ENCODE results near the gene MTMR11. TPM values are rescaled to one million over a fixed set of nuclear protein-coding genes. Genes with fewer than 3 reads are reported as not detected.

The MTMR11 gene
- total and polyA plus RNA-seq, 2 of the 8 experiments (the other 6 are each of a cell fraction or from before 2014, with no cell fraction given): 3.7 to 4.8 TPM

DNA sequence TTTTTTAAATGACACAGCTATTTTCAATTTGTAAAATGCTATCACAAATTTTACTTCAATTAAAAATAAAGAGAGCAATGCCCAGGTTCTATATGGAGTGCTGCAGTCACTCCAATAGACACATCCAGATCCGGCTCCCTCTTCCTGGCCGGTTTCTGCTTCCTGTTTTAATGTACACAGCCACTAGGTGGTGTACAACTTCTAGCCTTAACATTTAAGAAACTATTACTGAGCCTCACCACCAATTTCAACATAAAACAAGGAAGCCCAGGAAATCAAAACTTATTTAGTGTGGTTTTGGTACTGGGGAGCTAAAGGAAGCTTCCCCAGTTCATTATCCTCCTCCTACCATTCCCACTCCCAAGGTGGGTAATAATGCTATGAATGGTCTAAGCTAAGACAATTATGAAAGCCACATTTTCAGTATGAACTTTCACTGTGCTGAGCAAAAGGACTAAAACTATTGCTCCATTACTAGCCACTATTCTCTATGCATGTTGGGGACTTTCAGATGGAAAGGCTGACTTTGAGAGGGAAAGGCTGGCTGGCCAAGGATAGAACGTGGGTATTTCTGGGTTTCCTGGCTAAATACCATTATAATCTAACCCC lies 25.5 kb upstream of the MTMR11 start:
- 77% methylated on average over 3 of the region's 3 CpGs; no CpG with 5 or more reads in 1 of the 2 experiments for WGBS, 2 experiments (ENCODE audit: extremely low coverage in 1 of 2, insufficient coverage in 1 of 2, insufficient read length in 1 of 2, insufficient replicate concordance in 2 of 2, low coverage in 1 of 2, low lambda C conversion rate in 2 of 2, missing lambda C conversion rate in 1 of 2)
- Histone ChIP-seq H2BK15ac (ENCODE audit: low read length) (no peak overlapping the region), H2BK5ac (ENCODE audit: low read depth, low read length) (no peak overlapping the region), H2BK120ac (replicated peaks; ENCODE audit: low read depth, low read length) (no peak overlapping the region), H4K8ac (ENCODE audit: extremely low read depth, insufficient read depth, low read length) (no peak overlapping the region), H4K20me1 (replicated peaks in 1 of 2; ENCODE audit: control insufficient read depth in 1 of 2, insufficient read depth in 2 of 2, low read length in 2 of 2) (no peaks in the 10 kb centered on the region), H3K4ac (replicated peaks; ENCODE audit: insufficient read length, low read depth, low read length) (no peak overlapping the region), H2BK12ac (ENCODE audit: low read depth, low read length) (no peak overlapping the region), H3K4me2 (ENCODE audit: insufficient read depth in 1 of 2, low read depth in 2 of 2, low read length in 2 of 2) (no peak overlapping the region), H3K56ac (replicated peaks; ENCODE audit: insufficient read length, low read depth, low read length) (no peak overlapping the region), H3K14ac (ENCODE audit: insufficient read length) (no peak overlapping the region), H3K79me1 (ENCODE audit: low read depth, low read length) (no peaks in the 10 kb centered on the region), H3K4me1 (replicated peaks in 1 of 4; ENCODE audit: control insufficient read depth in 3 of 4, insufficient read depth in 4 of 4, low read length in 3 of 4) (no peaks in the 10 kb centered on the region), H3K79me2 (ENCODE audit: control insufficient read depth in 1 of 2, insufficient read depth in 2 of 2, low read length in 2 of 2) (no peaks in the 10 kb centered on the region), H3K23ac (ENCODE audit: insufficient read length) (no peak overlapping the region), H2BK20ac (ENCODE audit: low read length) (no peak overlapping the region), H3K23me2 (ENCODE audit: low read depth, low read length) (no peaks in the 10 kb centered on the region), H4K91ac (replicated peaks; ENCODE audit: insufficient read length, low read length) (no peak overlapping the region), H4K5ac (ENCODE audit: insufficient read length, low read depth, low read length) (no peak overlapping the region), H3K27me3 (replicated peaks in 1 of 4; ENCODE audit: control insufficient read depth in 3 of 4, extremely low read depth in 1 of 4, insufficient read depth in 3 of 4, low read length in 3 of 4) (no peaks in the 10 kb centered on the region), H3K9ac (replicated peaks in 1 of 4; ENCODE audit: extremely low read depth in 1 of 4, low read depth in 3 of 4, low read length in 3 of 4) (no peak overlapping the region), H2AK5ac (ENCODE audit: low read depth, low read length) (no peak overlapping the region), H3K18ac (ENCODE audit: extremely low read depth, low read length) (no peak overlapping the region), H3K27ac (ENCODE audit: low read depth, low read length) (no peak overlapping the region), H3K36me3 (ENCODE audit: control insufficient read depth in 2 of 4, insufficient read depth in 4 of 4, low read length in 3 of 4) (peaks cover 14 to 60% (median 41%) of the 10 kb centered on the region in 4 experiments), H2AFZ (ENCODE audit: low read length) (no peak overlapping the region), H3K9me3 (ENCODE audit: insufficient read depth in 2 of 2, low read depth in 1 of 2, low read length in 1 of 2) (peaks cover 17 to 24% of the 10 kb centered on the region in 2 experiments), H3K4me3 (ENCODE audit: extremely low read depth in 1 of 4, insufficient read depth in 2 of 4, low read depth in 3 of 4, low read length in 4 of 4) (no peak overlapping the region)
- DNase-seq (ENCODE audit: low read depth in 1 of 2, low spot score in 2 of 2) (no peak), FAIRE-seq (no peak)
- TF ChIP-seq ZNF274 (IDR thresholded peaks at IDR 0.05; ENCODE audit: borderline replicate concordance, extremely low read depth, low read length): no peak
- TF ChIP-seq, protein P1, sequence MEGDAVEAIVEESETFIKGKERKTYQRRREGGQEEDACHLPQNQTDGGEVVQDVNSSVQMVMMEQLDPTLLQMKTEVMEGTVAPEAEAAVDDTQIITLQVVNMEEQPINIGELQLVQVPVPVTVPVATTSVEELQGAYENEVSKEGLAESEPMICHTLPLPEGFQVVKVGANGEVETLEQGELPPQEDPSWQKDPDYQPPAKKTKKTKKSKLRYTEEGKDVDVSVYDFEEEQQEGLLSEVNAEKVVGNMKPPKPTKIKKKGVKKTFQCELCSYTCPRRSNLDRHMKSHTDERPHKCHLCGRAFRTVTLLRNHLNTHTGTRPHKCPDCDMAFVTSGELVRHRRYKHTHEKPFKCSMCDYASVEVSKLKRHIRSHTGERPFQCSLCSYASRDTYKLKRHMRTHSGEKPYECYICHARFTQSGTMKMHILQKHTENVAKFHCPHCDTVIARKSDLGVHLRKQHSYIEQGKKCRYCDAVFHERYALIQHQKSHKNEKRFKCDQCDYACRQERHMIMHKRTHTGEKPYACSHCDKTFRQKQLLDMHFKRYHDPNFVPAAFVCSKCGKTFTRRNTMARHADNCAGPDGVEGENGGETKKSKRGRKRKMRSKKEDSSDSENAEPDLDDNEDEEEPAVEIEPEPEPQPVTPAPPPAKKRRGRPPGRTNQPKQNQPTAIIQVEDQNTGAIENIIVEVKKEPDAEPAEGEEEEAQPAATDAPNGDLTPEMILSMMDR (IDR thresholded peaks at IDR 0.05; ENCODE audit: control extremely low read depth in 1 of 3, insufficient read depth in 1 of 3, low read depth in 1 of 3, low read length in 3 of 3): peak in 2 of 3 experiments; percentile 59; a peak in 3 of 4 replicates
- no peak for TF ChIP-seq ATF2 (IDR thresholded peaks at IDR 0.05; ENCODE audit: low read length)
- peak; percentile 69 to 80 for TF ChIP-seq RAD21 (IDR thresholded peaks at IDR 0.05 in 1 of 2, conservative IDR thresholded peaks at IDR 0.05 in 1 of 2; ENCODE audit: low read depth in 2 of 2, low read length in 2 of 2)
- CTCF ChIA-PET (ENCODE audit: partially characterized antibody): interaction anchor here (0.6 to 3.1 kb wide), 29 partner anchors 9 to 461 kb away, joined by 3 to 27 read pairs (median 4); partner anchors contain the start of genes OTUD7B and SV2A
- POLR2A ChIA-PET (ENCODE audit: partially characterized antibody): interaction anchor here (0.9 kb wide), 1 partner anchor 201 kb away, joined by 3 read pairs; no protein-coding TSS in a partner anchor

Measured in H1 (cell line).